ENCODE measurements around the gene CERS3.

DNA sequence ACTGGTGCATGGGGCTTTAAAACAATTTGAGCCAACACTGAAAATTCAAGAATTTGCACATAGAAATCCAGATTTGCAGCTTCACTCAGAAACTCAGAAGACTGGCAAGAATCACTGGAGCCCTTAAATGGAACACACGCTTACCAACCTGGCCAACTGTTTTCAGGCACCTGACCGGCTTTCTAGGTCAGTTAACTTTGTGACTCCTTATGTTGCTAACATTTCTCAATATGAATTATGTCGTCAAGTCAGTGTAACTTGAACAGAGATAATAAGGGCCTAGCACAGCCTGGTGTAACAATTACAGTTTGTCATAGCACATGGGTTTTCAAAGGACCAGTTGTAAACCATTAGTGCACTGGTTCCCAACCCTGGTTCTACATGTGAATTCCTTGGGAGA, 6.8 kb downstream of the CERS3 start:
- TF ChIP-seq, protein P1, sequence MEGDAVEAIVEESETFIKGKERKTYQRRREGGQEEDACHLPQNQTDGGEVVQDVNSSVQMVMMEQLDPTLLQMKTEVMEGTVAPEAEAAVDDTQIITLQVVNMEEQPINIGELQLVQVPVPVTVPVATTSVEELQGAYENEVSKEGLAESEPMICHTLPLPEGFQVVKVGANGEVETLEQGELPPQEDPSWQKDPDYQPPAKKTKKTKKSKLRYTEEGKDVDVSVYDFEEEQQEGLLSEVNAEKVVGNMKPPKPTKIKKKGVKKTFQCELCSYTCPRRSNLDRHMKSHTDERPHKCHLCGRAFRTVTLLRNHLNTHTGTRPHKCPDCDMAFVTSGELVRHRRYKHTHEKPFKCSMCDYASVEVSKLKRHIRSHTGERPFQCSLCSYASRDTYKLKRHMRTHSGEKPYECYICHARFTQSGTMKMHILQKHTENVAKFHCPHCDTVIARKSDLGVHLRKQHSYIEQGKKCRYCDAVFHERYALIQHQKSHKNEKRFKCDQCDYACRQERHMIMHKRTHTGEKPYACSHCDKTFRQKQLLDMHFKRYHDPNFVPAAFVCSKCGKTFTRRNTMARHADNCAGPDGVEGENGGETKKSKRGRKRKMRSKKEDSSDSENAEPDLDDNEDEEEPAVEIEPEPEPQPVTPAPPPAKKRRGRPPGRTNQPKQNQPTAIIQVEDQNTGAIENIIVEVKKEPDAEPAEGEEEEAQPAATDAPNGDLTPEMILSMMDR (IDR thresholded peaks at IDR 0.05), result no peak
- TF ChIP-seq EP300 (IDR thresholded peaks at IDR 0.05), result no peak
- no peak for TF ChIP-seq POLR2AphosphoS5 (IDR thresholded peaks at IDR 0.05)

All from esophagus muscularis mucosa (tissue), 4 donors.